ENCODE results near the gene ZNF749. TPM values are rescaled to one million over a fixed set of nuclear protein-coding genes. Genes with fewer than 3 reads are reported as not detected.
A peak's percentile ranks its signal among the peaks of the same experiment; 100 is the strongest.

Gene ZNF749
- total RNA-seq, 2 experiments from 2014 or later: 14.7 to 17.9 TPM

- H3K4me1 Mint-ChIP-seq: peaks cover 20% of the 10 kb centered on the region
- peak; percentile 15 for ATAC-seq (ENCODE audit: low read depth)
- peaks cover 18% of the 10 kb centered on the region for H3K9me3 Mint-ChIP-seq
- peak overlapping the region; percentile 91 for H3K4me3 Mint-ChIP-seq
- peaks cover 40% of the 10 kb centered on the region for H3K36me3 Mint-ChIP-seq
- peak overlapping the region; percentile 86 for H3K27ac Mint-ChIP-seq
- DNase-seq: no peak
- no peaks in the 10 kb centered on the region for H3K27me3 Mint-ChIP-seq
- POLR2A ChIA-PET: interaction anchor here (0.7 to 1.0 kb wide), 2 partner anchors 45 to 274 kb away, joined by 3 to 6 read pairs; partner anchors contain the start of gene ZNF548
Observed at GRCh38 chr19:57434386-57435061, 601 bp upstream of the ZNF749 start.

GRCh38 chr19:57436417-57436816, 1.3 kb downstream of the ZNF749 start:
- H3K9me3 Mint-ChIP-seq: peaks cover 28% of the 10 kb centered on the region
- ATAC-seq (ENCODE audit: low read depth): no peak

DNA sequence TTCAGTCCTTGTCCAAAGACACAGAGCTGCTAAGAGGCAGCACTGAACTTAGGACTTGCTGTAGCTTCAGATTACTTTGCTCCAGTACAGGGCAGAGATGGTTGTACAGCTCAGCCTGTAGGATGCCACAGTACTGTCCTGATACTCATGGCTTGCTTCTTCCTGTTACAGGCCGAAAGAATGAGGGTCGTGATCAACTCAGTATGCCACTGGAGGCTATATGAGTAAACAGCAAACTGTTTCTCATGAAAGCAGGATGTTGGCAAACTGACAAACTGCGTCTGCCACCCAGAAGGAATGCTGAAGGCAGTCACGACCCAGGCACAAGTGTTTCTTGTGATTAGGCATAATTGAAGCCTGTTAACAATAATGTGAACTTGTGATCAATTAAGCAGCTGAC, 2.8 kb downstream of the ZNF749 start:
- POLR2A ChIA-PET: no interaction called here
- Mint-ChIP-seq H3K27me3 (no peaks in the 10 kb centered on the region), H3K36me3 (peaks cover 58% of the 10 kb centered on the region), H3K4me1 (peaks cover 20% of the 10 kb centered on the region), H3K27ac (no peak overlapping the region), H3K9me3 (peaks cover 30% of the 10 kb centered on the region), H3K4me3 (no peak overlapping the region)
- DNase-seq: no peak
- no peak for ATAC-seq (ENCODE audit: low read depth)

More at GRCh38 chr19:57436417-57436816, 1.3 kb downstream of the ZNF749 start:
- POLR2A ChIA-PET: interaction anchor here (1.0 to 1.6 kb wide), 4 partner anchors 41 to 148 kb away, joined by 3 to 5 read pairs (median 4); partner anchors contain the start of genes TRAPPC2B, ZIK1, ZNF547 and ZNF548
- H3K27me3 Mint-ChIP-seq: no peaks in the 10 kb centered on the region
- peaks cover 49% of the 10 kb centered on the region for H3K36me3 Mint-ChIP-seq
- peak overlapping the region; percentile 86 for H3K27ac Mint-ChIP-seq
- peaks cover 20% of the 10 kb centered on the region for H3K4me1 Mint-ChIP-seq
- peak overlapping the region; percentile 91 for H3K4me3 Mint-ChIP-seq
- DNase-seq: no peak

DNA sequence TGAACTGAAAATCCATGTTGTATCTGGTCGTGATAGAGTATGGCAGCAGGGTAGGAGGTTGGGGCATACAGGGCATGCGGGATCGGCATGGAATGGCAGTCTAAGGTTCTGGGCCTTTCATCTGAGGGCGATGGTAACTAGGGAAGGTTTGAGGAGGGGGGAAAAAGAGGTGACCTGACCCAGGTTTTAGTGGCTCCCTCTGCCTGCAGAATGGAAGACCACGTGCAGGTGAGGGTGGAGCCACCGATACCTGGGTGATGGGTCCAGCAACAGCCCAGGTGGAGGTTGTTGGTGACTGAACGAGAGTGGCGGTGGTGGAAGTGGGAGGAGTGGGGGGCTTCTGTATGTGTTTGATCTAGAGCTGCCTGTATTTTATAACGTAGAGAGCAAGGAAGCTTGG, 3.8 kb downstream of the ZNF749 start:
- peaks cover 66% of the 10 kb centered on the region for H3K36me3 Mint-ChIP-seq
- POLR2A ChIA-PET: no interaction called here
- no peak for DNase-seq
- H3K9me3 Mint-ChIP-seq: peaks cover 30% of the 10 kb centered on the region
- no peak overlapping the region for H3K27ac Mint-ChIP-seq
- ATAC-seq (ENCODE audit: low read depth): no peak
- peaks cover 20% of the 10 kb centered on the region for H3K4me1 Mint-ChIP-seq
- no peak overlapping the region for H3K4me3 Mint-ChIP-seq
- no peaks in the 10 kb centered on the region for H3K27me3 Mint-ChIP-seq

- H3K36me3 Mint-ChIP-seq: peaks cover 77% of the 10 kb centered on the region
- ATAC-seq (ENCODE audit: low read depth) (no peak), DNase-seq (no peak)
Observed at GRCh38 chr19:57441979-57442752, 7.0 kb downstream of the ZNF749 start.

DNA sequence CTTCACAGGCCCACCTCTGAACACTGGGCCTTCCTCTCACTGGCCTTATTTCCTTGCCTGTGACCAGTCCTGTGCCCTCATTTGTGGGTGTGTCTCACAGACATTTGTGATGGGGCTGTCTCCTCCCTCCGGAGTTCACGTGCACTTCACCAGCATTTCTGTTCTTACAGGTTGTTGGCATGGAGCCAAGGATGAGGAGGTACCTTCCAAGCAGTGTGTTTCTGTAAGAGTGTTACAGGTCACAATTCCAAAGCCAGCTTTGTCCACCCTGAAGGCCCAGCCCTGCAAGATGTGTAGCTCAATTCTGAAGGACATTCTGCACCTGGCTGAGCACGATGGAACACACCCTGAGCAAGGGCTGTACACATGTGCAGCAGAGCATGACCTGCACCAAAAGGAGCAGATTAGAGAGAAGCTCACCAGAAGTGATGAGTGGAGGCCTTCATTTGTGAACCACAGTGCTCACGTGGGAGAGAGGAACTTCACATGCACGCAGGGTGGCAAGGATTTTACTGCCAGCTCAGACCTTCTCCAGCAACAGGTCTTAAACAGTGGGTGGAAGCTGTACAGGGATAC, 8.1 kb downstream of the ZNF749 start:
- no peaks in the 10 kb centered on the region for H3K4me1 Mint-ChIP-seq
- H3K4me3 Mint-ChIP-seq: no peak overlapping the region
- peaks cover 39% of the 10 kb centered on the region for H3K9me3 Mint-ChIP-seq

More at GRCh38 chr19:57441979-57442752, 7.0 kb downstream of the ZNF749 start:
- H3K9me3 Mint-ChIP-seq: peaks cover 39% of the 10 kb centered on the region
- no peak overlapping the region for H3K27ac Mint-ChIP-seq
- POLR2A ChIA-PET: no interaction called here
- H3K27me3 Mint-ChIP-seq: no peaks in the 10 kb centered on the region
- no peak overlapping the region for H3K4me3 Mint-ChIP-seq
- H3K4me1 Mint-ChIP-seq: no peaks in the 10 kb centered on the region

DNA sequence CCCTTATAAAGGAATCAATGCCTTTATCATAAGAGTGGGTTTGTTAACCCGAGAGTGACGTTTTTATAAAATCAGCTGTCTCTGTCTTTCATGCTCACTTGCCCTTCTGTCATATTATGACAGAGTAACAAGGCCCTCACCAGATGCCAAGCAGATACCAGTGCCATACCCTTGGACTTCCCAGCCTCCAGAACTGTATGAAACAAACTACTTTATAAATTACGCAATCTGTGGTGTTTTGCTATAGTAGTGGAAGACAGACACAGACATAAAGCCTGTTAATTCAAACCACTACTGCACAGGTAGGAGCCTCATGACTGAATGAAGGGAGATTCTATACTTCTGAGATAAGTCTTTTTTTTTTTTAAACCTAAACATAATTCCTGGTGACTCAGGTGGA, 17.2 kb downstream of the ZNF749 start:
- ATAC-seq (ENCODE audit: low read depth) (no peak), DNase-seq (no peak)
- POLR2A ChIA-PET: no interaction called here
- Mint-ChIP-seq H3K36me3 (peaks cover 32% of the 10 kb centered on the region), H3K4me1 (no peaks in the 10 kb centered on the region), H3K9me3 (peaks cover 22% of the 10 kb centered on the region), H3K27me3 (no peaks in the 10 kb centered on the region), H3K27ac (no peak overlapping the region), H3K4me3 (no peak overlapping the region)

More for the DNA sequence above, 8.1 kb downstream of the ZNF749 start:
- Mint-ChIP-seq H3K36me3 (peaks cover 72% of the 10 kb centered on the region), H3K27me3 (no peaks in the 10 kb centered on the region), H3K27ac (no peak overlapping the region)
- ATAC-seq (ENCODE audit: low read depth) (no peak), DNase-seq (no peak)
- POLR2A ChIA-PET: no interaction called here

DNA sequence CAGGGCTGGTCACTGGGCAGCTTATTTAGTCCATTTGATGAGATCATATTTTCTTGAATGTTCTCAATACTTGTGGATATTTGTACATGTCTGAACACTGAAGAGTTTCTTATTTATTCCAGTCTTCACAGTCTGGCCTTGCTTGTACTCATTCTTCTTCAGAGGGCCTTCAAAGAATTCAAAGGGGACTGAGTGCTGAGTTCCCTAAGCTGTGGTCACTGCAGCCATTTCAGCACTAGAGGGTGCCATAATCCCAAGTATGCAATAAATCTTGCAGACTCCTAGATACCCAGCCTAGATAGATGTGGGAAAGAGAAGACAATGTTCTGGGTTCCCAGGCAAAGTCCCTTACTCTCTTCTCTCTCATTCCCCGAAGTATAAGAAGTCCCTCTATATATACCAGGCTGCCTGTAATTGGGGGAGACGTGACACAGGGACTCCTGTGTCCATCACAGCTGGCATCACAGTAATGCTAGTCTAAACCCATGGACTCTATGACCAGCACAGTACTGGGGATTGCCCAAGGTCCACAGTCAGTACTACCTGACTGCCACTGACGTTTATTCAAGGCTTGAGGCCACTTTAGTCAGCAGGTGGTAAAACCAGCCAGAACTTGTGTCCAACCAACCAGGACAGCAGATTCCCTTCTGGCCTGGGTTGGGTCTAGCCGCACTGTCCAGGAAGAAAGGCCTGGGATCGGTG, 30.7 kb downstream of the ZNF749 start:
- ATAC-seq (ENCODE audit: low read depth) (peak; percentile 52), DNase-seq (no peak)
- Mint-ChIP-seq H3K4me1 (no peaks in the 10 kb centered on the region), H3K9me3 (peaks cover 34% of the 10 kb centered on the region), H3K36me3 (peaks cover 27% of the 10 kb centered on the region), H3K27ac (no peak overlapping the region), H3K27me3 (no peaks in the 10 kb centered on the region), H3K4me3 (no peak overlapping the region)
- POLR2A ChIA-PET: no interaction called here

DNA sequence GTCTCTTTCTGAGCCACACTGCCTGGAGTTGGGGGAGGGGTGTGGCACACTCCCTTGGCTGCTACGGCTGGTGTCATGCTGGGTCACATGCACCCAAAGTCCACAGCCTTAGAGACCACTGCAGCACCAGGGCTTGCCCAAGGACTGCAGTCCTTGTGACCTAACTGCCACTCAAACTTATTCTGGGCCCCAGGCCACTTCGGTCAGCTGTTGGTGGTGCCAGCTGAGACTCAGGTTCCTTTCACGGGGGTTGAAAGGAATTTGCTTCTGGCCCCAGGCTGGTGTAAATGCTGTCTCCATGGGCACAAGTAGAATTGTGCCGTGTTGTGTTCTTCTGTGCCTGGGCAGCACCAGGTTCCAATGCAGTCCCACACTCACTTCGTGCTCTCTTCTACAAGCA, 31.4 kb downstream of the ZNF749 start:
- H3K9me3 Mint-ChIP-seq: peaks cover 37% of the 10 kb centered on the region
- POLR2A ChIA-PET: no interaction called here
- ATAC-seq (ENCODE audit: low read depth): no peak
- H3K4me1 Mint-ChIP-seq: no peaks in the 10 kb centered on the region
- H3K4me3 Mint-ChIP-seq: no peak overlapping the region
- no peak for DNase-seq
- peaks cover 32% of the 10 kb centered on the region for H3K36me3 Mint-ChIP-seq
- H3K27ac Mint-ChIP-seq: no peak overlapping the region
- no peaks in the 10 kb centered on the region for H3K27me3 Mint-ChIP-seq

DNA sequence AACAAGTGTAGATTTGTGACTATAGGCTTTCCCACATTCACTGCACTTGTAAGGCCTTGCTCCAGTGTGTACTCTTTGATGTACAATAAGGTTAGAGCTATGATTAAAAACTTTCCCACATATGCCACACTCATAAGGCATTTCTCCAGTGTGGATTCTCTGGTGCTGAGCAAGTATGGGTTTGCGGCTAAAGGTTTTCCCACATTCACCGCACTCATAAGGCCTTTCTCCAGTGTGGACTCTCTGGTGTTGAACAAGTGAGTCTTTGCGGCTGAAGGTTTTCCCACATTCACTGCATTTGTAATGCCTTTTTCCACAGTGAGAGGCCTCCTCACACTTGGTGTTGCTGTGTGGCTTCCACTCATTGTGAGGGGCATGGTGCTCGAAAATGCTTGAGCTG, 38.5 kb downstream of the ZNF749 start:
- H3K27ac Mint-ChIP-seq: no peak overlapping the region
- DNase-seq (no peak), ATAC-seq (ENCODE audit: low read depth) (no peak)
- peaks cover 22% of the 10 kb centered on the region for H3K4me1 Mint-ChIP-seq
- no peaks in the 10 kb centered on the region for H3K27me3 Mint-ChIP-seq
- peaks cover 79% of the 10 kb centered on the region for H3K36me3 Mint-ChIP-seq
- H3K9me3 Mint-ChIP-seq: peaks cover 68% of the 10 kb centered on the region
- POLR2A ChIA-PET: no interaction called here
- no peak overlapping the region for H3K4me3 Mint-ChIP-seq

DNA sequence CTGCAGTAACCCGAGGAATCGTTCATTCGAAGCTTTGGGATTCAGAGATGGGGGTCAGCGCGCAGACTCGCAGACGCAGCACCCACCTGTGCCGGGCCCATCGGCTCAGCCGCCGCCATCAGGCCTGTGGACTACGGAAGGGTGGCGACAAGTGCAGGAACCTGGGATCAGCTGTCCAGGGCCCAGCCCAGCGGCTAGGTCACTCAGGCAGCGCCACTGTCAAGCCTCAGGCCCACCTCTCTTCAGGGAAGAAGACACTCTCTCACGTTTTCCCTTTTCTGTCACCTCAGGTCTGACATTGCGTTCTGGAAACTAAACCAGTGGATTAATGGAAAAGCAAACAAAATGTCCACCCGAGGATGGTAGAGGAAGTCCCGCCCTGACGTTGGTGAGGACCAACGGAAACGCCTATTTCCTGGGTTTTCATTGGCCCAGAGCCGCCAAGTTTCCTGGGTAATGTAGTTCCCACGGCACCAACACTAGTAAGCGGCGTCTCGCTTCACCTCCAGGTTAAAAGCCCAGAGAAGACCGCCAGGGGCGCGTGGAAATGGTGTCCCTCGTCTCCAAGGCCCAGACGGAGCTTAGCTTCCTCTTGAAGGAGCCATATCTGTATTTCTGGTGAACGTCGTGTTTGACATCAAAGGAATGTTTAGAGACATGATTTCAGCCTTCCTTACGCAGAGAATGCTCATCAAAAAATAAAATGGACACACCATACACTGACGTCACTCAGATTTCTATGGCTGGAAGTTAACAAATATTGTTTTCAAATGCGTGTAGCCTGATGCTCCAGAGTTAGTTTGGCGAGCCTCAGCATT, 42.3 kb downstream of the ZNF749 start, which contains the start of gene ZNF772:
Gene ZNF772 (minus strand): TSS at position 376 of the 818 bp plus-strand sequence. CDS start 257 bp downstream, at position 119.
- Mint-ChIP-seq H3K4me3 (peak within 1 kb of the TSS; percentile 86), H3K27ac (peak within 1 kb of the TSS; percentile 92), H3K36me3 (peaks cover 50% of the 10 kb centered on the region), H3K27me3 (no peaks in the 10 kb centered on the region), H3K4me1 (peaks cover 22% of the 10 kb centered on the region), H3K9me3 (peaks cover 48% of the 10 kb centered on the region)
- POLR2A ChIA-PET: interaction anchor here (1.1 to 1.7 kb wide), 3 partner anchors 22 to 285 kb away, joined by 4 to 5 read pairs (median 4); partner anchors contain the start of genes ZNF749 and ZNF773
- DNase-seq: peak; percentile 81
- peak; percentile 100 for ATAC-seq (ENCODE audit: low read depth)

Measured in activated naive CD8-positive, alpha-beta T cell treated with anti-CD3 and anti-CD28 coated beads, Interleukin-2, amount 10 ng/mL, durations not matched to agents 7 days and 5 days (primary cell).